ENCODE results near the gene ZNF763. TPM values are rescaled to one million over a fixed set of nuclear protein-coding genes. Genes with fewer than 3 reads are reported as not detected.

ZNF763 gene
- total and polyA plus RNA-seq, 12 donors = 0.87 to 11.0 (median 4.8) TPM

GRCh38 chr19:11942008-11942842 lies 22.6 kb upstream of the ZNF763 start:
- peaks cover 0 to 98% (median 72%) of the 10 kb centered on the region in 11 donors for H3K9me3 ChIP-seq
- peaks cover 0 to 90% (median 38%) of the 10 kb centered on the region in 9 donors for H3K36me3 ChIP-seq
- intact Hi-C loops (cut with DNase I) = no loop called here
- DNase-seq (no peak), ATAC-seq (no peak)
- TF ChIP-seq CTCF (IDR thresholded peaks at IDR 0.05) = no peak
- H3K4me3 ChIP-seq = no peak overlapping the region
- no peaks in the 10 kb centered on the region for H3K4me1 ChIP-seq
- WGBS, 2 donors = 98% methylated on average over 10 of the region's 10 CpGs
- no peak overlapping the region for H3K27ac ChIP-seq
- no peaks in the 10 kb centered on the region for H3K27me3 ChIP-seq

- DNase-seq (no peak), ATAC-seq (no peak)
- Histone ChIP-seq H3K27me3 (no peaks in the 10 kb centered on the region), H3K4me3 (no peak overlapping the region), H3K36me3 (peaks cover 0 to 91% (median 44%) of the 10 kb centered on the region in 9 donors), H3K9me3 (peaks cover 0 to 98% (median 75%) of the 10 kb centered on the region in 11 donors), H3K27ac (no peak overlapping the region), H3K4me1 (no peaks in the 10 kb centered on the region)
- TF ChIP-seq CTCF (IDR thresholded peaks at IDR 0.05) = no peak
- intact Hi-C loops (cut with DNase I) = no loop called here
Measured at GRCh38 chr19:11942843-11943108, 22.1 kb upstream of the ZNF763 start.

- Histone ChIP-seq H3K36me3 (peaks cover 9 to 99% (median 61%) of the 10 kb centered on the region in 9 donors), H3K27me3 (no peaks in the 10 kb centered on the region), H3K9me3 (peaks cover 11 to 100% (median 90%) of the 10 kb centered on the region in 11 donors), H3K4me1 (no peaks in the 10 kb centered on the region), H3K27ac (no peak overlapping the region), H3K4me3 (no peak overlapping the region)
- DNase-seq (no peak), ATAC-seq (no peak)
- WGBS, 2 donors = 95 to 98% methylated on average over 4 of the region's 4 CpGs
- intact Hi-C loops (cut with DNase I) = no loop called here
- TF ChIP-seq CTCF (IDR thresholded peaks at IDR 0.05) = no peak
Measured at GRCh38 chr19:11944656-11945055, 20.2 kb upstream of the ZNF763 start.

GRCh38 chr19:11948646-11949045 lies 16.2 kb upstream of the ZNF763 start:
- 92 to 96% methylated on average over 3 of the region's 3 CpGs for WGBS, 2 donors
- Histone ChIP-seq H3K36me3 (peaks cover 9 to 93% (median 59%) of the 10 kb centered on the region in 9 donors), H3K27me3 (no peaks in the 10 kb centered on the region), H3K4me3 (no peak overlapping the region), H3K4me1 (no peaks in the 10 kb centered on the region), H3K27ac (no peak overlapping the region), H3K9me3 (peaks cover 22 to 100% (median 93%) of the 10 kb centered on the region in 11 donors)
- ATAC-seq = no peak
- TF ChIP-seq CTCF (IDR thresholded peaks at IDR 0.05) = no peak
- intact Hi-C loops (cut with DNase I) = no loop called here
- no peak for DNase-seq

Data from heart right ventricle (tissue), 16 donors.